Measurements from ENCODE around the gene SMYD3. TPM values are rescaled to one million over a fixed set of nuclear protein-coding genes. Genes with fewer than 3 reads are reported as not detected.

The SMYD3 gene
- total and polyA plus RNA-seq, 9 of the 15 experiments (the other 6 are each of a cell fraction or from before 2014, with no cell fraction given) = 128 to 440 (median 197) TPM

DNA sequence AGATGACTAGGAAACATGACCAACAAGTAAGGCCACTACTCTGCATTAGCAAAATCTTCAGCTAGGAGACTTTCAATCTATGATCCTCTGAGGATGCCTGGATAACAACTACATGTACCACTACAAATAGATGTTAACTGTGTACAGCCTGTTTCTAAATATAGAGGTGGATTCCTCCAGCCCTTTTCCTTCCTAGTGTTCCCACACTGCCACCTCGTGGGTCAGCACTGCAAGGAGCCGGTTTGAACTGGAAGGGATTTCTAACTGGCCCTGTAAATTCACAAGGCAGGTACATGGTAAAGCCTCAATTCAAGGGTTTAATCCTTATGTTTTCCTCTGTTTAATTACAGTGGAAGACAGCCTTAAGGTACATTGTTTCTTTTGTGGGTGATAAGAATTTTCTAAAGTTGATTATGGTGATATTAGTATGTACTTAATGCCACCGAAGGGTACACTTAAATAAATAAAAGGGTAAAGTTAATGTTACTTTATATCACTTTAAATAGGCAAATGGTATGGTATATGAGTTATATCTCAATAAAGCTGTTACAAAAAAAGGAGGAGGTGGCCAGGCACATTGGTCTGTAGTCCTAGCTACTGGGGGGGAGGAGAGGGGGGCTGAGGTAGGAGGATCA, 14.4 kb downstream of the SMYD3 start:
- H3K4me2 ChIP-seq (ENCODE audit: insufficient read depth, low read length) = no peak overlapping the region
- FAIRE-seq = peak; percentile 95
- no TSS peak for BruUV-seq (replicated peaks)
- intact Hi-C loops (cut with micrococcal nuclease) (loop anchor here (2.0 to 5.0 kb wide), 3 partner anchors 210 to 1340 kb away; no protein-coding TSS in a partner anchor), in situ Hi-C loops (cut with MboI) (no loop called here)
- H2AFZ ChIP-seq (ENCODE audit: low read depth, low read length) = no peak overlapping the region
- H3K27ac ChIP-seq (ENCODE audit: extremely low read depth, low read depth, low read length) = no peak overlapping the region
- H3K4me1 ChIP-seq (replicated peaks in 1 of 2; ENCODE audit: control insufficient read depth in 2 of 2, insufficient read depth in 2 of 2, low read length in 2 of 2) = peaks cover 3 to 9% of the 10 kb centered on the region in 2 experiments; a peak in 2 of 5 replicates
- peak; percentile 97 for ATAC-seq
- H3K9me1 ChIP-seq (ENCODE audit: control insufficient read depth, insufficient read depth, low read length) = no peaks in the 10 kb centered on the region
- no peaks in the 10 kb centered on the region for H4K20me1 ChIP-seq (replicated peaks; ENCODE audit: control insufficient read depth, insufficient read depth, low read length)
- H3K79me2 ChIP-seq (ENCODE audit: control insufficient read depth, insufficient read depth, low read length) = peaks cover 8% of the 10 kb centered on the region; the same call in 1 of the 3 replicates
- no peaks in the 10 kb centered on the region for H3K9me3 ChIP-seq (replicated peaks; ENCODE audit: control insufficient read depth, insufficient read depth, low read depth, low read length)
- 37% methylated on average over 3 of the region's 3 CpGs for WGBS (ENCODE audit: insufficient coverage, low coverage, missing lambda C conversion rate)
- 0 out of 3 replicates have a peak, but pooled peaks cover 2% of the 10 kb centered on the region for H3K36me3 ChIP-seq (ENCODE audit: control insufficient read depth, insufficient read depth, low read length)
- ChIA-PET CTCF (ENCODE audit: low intra/inter-chr PET ratio) (interaction anchor here (0.7 to 1.7 kb wide), 7 partner anchors 207 to 1340 kb away, joined by 3 to 8 read pairs (median 3); no protein-coding TSS in a partner anchor), POLR2A (no interaction called here)
- H3K9ac ChIP-seq (ENCODE audit: insufficient read depth in 1 of 2, low read depth in 2 of 2, low read length in 2 of 2) = no peak overlapping the region
- peak; percentile 60 to 84 (median 70) for DNase-seq (ENCODE audit: extremely low read depth in 1 of 4, low spot score in 3 of 4)
- no peaks in the 10 kb centered on the region for H3K27me3 ChIP-seq (ENCODE audit: control insufficient read depth in 2 of 2, insufficient read depth in 2 of 2, low read length in 2 of 2)
- no peak overlapping the region for H3K4me3 ChIP-seq
- TF ChIP-seq NFE2L1 (tag; IDR thresholded peaks at IDR 0.05; ENCODE audit: borderline replicate concordance, low read depth) (no peak), RAD21 (CRISPR knock-in tag; conservative IDR thresholded peaks at IDR 0.05 in 1 of 2, IDR thresholded peaks at IDR 0.05 in 1 of 2) (peak; percentile 91 to 95), MAZ (CRISPR knock-in tag; conservative IDR thresholded peaks at IDR 0.05 in 1 of 2, IDR thresholded peaks at IDR 0.05 in 1 of 2) (0 out of 4 replicates have a peak, but pooled peaks of 1 of the 2 experiments have one; percentile 26), KLF16 (IDR thresholded peaks at IDR 0.05) (peak; percentile 81), ILF3 (IDR thresholded peaks at IDR 0.05; ENCODE audit: borderline replicate concordance) (no peak), TCF7L2 (IDR thresholded peaks at IDR 0.05; ENCODE audit: low read depth, low read length) (no peak), SMAD4 (CRISPR knock-in tag; conservative IDR thresholded peaks at IDR 0.05) (peak; percentile 40; the same call in 1 of the 2 replicates), ZNF75A (CRISPR knock-in tag; IDR thresholded peaks at IDR 0.05) (no peak), RB1 (IDR thresholded peaks at IDR 0.05; ENCODE audit: low read depth) (0 out of 2 replicates have a peak, but pooled peaks have one; percentile 30), SMARCE1 (IDR thresholded peaks at IDR 0.05) (no peak), MEF2D (tag; conservative IDR thresholded peaks at IDR 0.05; ENCODE audit: low read depth) (peak; percentile 92), ZNF695 (CRISPR knock-in tag; IDR thresholded peaks at IDR 0.05) (no peak), ZZZ3 (IDR thresholded peaks at IDR 0.05) (no peak), ZNF668 (CRISPR knock-in tag; IDR thresholded peaks at IDR 0.05) (0 out of 2 replicates have a peak, but pooled peaks have one; percentile 16)
- TF ChIP-seq, protein P1, sequence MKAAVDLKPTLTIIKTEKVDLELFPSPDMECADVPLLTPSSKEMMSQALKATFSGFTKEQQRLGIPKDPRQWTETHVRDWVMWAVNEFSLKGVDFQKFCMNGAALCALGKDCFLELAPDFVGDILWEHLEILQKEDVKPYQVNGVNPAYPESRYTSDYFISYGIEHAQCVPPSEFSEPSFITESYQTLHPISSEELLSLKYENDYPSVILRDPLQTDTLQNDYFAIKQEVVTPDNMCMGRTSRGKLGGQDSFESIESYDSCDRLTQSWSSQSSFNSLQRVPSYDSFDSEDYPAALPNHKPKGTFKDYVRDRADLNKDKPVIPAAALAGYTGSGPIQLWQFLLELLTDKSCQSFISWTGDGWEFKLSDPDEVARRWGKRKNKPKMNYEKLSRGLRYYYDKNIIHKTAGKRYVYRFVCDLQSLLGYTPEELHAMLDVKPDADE (conservative IDR thresholded peaks at IDR 0.05; ENCODE audit: control insufficient read depth, low read depth, low read length) = no peak
- TF ChIP-seq, protein P2, sequence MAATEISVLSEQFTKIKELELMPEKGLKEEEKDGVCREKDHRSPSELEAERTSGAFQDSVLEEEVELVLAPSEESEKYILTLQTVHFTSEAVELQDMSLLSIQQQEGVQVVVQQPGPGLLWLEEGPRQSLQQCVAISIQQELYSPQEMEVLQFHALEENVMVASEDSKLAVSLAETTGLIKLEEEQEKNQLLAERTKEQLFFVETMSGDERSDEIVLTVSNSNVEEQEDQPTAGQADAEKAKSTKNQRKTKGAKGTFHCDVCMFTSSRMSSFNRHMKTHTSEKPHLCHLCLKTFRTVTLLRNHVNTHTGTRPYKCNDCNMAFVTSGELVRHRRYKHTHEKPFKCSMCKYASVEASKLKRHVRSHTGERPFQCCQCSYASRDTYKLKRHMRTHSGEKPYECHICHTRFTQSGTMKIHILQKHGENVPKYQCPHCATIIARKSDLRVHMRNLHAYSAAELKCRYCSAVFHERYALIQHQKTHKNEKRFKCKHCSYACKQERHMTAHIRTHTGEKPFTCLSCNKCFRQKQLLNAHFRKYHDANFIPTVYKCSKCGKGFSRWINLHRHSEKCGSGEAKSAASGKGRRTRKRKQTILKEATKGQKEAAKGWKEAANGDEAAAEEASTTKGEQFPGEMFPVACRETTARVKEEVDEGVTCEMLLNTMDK (IDR thresholded peaks at IDR 0.05; ENCODE audit: borderline replicate concordance, insufficient read depth, low read depth, low read length, poor library complexity, severe bottlenecking) = peak; percentile 65
- TF ChIP-seq, protein P3, sequence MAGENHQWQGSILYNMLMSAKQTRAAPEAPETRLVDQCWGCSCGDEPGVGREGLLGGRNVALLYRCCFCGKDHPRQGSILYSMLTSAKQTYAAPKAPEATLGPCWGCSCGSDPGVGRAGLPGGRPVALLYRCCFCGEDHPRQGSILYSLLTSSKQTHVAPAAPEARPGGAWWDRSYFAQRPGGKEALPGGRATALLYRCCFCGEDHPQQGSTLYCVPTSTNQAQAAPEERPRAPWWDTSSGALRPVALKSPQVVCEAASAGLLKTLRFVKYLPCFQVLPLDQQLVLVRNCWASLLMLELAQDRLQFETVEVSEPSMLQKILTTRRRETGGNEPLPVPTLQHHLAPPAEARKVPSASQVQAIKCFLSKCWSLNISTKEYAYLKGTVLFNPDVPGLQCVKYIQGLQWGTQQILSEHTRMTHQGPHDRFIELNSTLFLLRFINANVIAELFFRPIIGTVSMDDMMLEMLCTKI (IDR thresholded peaks at IDR 0.05; ENCODE audit: partially characterized antibody) = no peak

Measured in K562 (cell line).